IMR-90 (cell line): ENCODE results near the gene RALGAPB. TPM values are rescaled to one million over a fixed set of nuclear protein-coding genes. Genes with fewer than 3 reads are reported as not detected.

Experiments used
- ATAC-seq: fragments of 200-7000 bp; cut with Tn5 transposase; 2 replicates; pipeline ENCODE4 v1.9.1; 2020; ENCODE audit warnings: low read depth, mild to moderate bottlenecking, moderate library complexity
- BruUV-seq: library from RNA; stranded (reverse); fragments of 400-500 nt; replicated peaks from 2 replicates; lab custom pipeline; 2021; lab: Mats Ljungman, UMichigan
- CTCF ChIA-PET: fragments of 300-600 bp; formaldehyde crosslinking; extraction: SDS; loops from one replicate; lab custom pipeline; 2021; ENCODE audit warnings: antibody characterized with exemption; lab: Yijun Ruan, JAX
- POLR2A ChIA-PET: fragments of 300-600 bp; sonication (Branson Sonifier 250); formaldehyde crosslinking; loops from one replicate; lab custom pipeline; 2022; ENCODE audit warnings: antibody characterized with exemption; ENCODE audit not compliant: unreplicated experiment; lab: Charles Lee
- DNase-seq: peaks from one replicate; pipeline ENCODE4 v3.0.0; 2013
- H2AFZ ChIP-seq: replicated peaks from 2 replicates; pipeline ENCODE3; 2013; ENCODE audit warnings: low read length, mild to moderate bottlenecking; ENCODE audit not compliant: poor library complexity
- H2AK5ac ChIP-seq: 2 replicates; pipeline ENCODE4 v1.6.1; 2013; ENCODE audit warnings: low read depth, low read length, inconsistent platforms
- H2AK9ac ChIP-seq: replicated peaks from 2 replicates; pipeline ENCODE3; 2013; ENCODE audit warnings: mild to moderate bottlenecking, low read depth, low read length, moderate library complexity; ENCODE audit not compliant: poor library complexity
- H2BK120ac ChIP-seq: 2 replicates; pipeline ENCODE4 v1.6.1; 2013; ENCODE audit warnings: low read depth, low read length, inconsistent platforms
- H2BK15ac ChIP-seq: 3 replicates; pipeline ENCODE4 v1.6.1; 2013; ENCODE audit warnings: low read depth, low read length, inconsistent platforms
- H2BK20ac ChIP-seq: 2 replicates; pipeline ENCODE4 v1.6.1; 2013; ENCODE audit warnings: low read depth, mild to moderate bottlenecking, inconsistent platforms, low read length, moderate library complexity
- H2BK5ac ChIP-seq: 2 replicates; pipeline ENCODE4 v1.6.1; 2013; ENCODE audit warnings: mild to moderate bottlenecking, low read depth, low read length, inconsistent platforms; ENCODE audit not compliant: poor library complexity, severe bottlenecking
- H3K14ac ChIP-seq: replicated peaks from 2 replicates; pipeline ENCODE4 v1.6.1; 2013; ENCODE audit warnings: low read depth, low read length, inconsistent platforms
- H3K18ac ChIP-seq: 2 replicates; pipeline ENCODE4 v1.6.1; 2013; ENCODE audit warnings: low read depth, low read length, control low read depth
- H3K23ac ChIP-seq: 2 replicates; pipeline ENCODE4 v1.6.1; 2013; ENCODE audit warnings: low read depth, low read length, inconsistent platforms
- H3K27ac ChIP-seq: 2 replicates; pipeline ENCODE4 v1.5.1; 2013; ENCODE audit warnings: mild to moderate bottlenecking, control low read depth, low read length; ENCODE audit not compliant: insufficient read depth
- H3K27me3 ChIP-seq: 2 replicates; pipeline ENCODE4 v1.6.1; 2013; ENCODE audit warnings: low read length; ENCODE audit not compliant: control insufficient read depth, insufficient read depth
- H3K36me3 ChIP-seq: 2 replicates; pipeline ENCODE4 v1.6.1; 2013; ENCODE audit warnings: low read length, mixed read lengths; ENCODE audit not compliant: control insufficient read depth, insufficient read depth
- H3K4ac ChIP-seq: 2 replicates; pipeline ENCODE4 v1.6.1; 2013; ENCODE audit warnings: low read depth, low read length, inconsistent platforms
- H3K4me1 ChIP-seq: 2 replicates; pipeline ENCODE4 v1.6.1; 2013; ENCODE audit warnings: low read length, mixed read lengths; ENCODE audit not compliant: control insufficient read depth, insufficient read depth
- H3K4me2 ChIP-seq: 2 replicates; pipeline ENCODE4 v1.6.1; 2013; ENCODE audit warnings: low read depth, mild to moderate bottlenecking, control low read depth, low read length, moderate library complexity
- H3K4me3 ChIP-seq: 2 replicates; pipeline ENCODE4 v1.5.1; 2013; ENCODE audit warnings: low read depth, mild to moderate bottlenecking, control low read depth, low read length, moderate library complexity; ENCODE audit not compliant: insufficient read depth
- H3K56ac ChIP-seq: 2 replicates; pipeline ENCODE4 v1.6.1; 2013; ENCODE audit warnings: low read length, inconsistent platforms; ENCODE audit not compliant: insufficient read depth; ENCODE audit errors: extremely low read depth
- H3K79me1 ChIP-seq, 2 experiments: 2 replicates each; pipeline ENCODE4 v1.6.1; 2013; ENCODE audit warnings: low read length in 2 of 2, inconsistent platforms in 1 of 2, low read depth in 1 of 2
- H3K9ac ChIP-seq: 2 replicates; pipeline ENCODE4 v1.6.1; 2013; ENCODE audit warnings: low read depth, low read length, control low read depth
- H3K9me1 ChIP-seq: 2 replicates; pipeline ENCODE4 v1.6.1; 2013; ENCODE audit warnings: low read length, inconsistent platforms; ENCODE audit not compliant: insufficient read depth
- H3K9me3 ChIP-seq: 2 replicates; pipeline ENCODE4 v1.6.1; 2013; ENCODE audit warnings: low read length; ENCODE audit not compliant: control insufficient read depth, insufficient read depth
- H4K20me1 ChIP-seq: 2 replicates; pipeline ENCODE4 v1.6.1; 2013; ENCODE audit warnings: low read length, inconsistent platforms; ENCODE audit not compliant: insufficient read depth
- H4K5ac ChIP-seq: 2 replicates; pipeline ENCODE4 v1.6.1; 2013; ENCODE audit warnings: mild to moderate bottlenecking, low read depth, low read length, control low read depth
- H4K8ac ChIP-seq, 2 experiments: 2 replicates each; pipeline ENCODE4 v1.6.1; 2013; ENCODE audit warnings: low read depth in 2 of 2, low read length in 2 of 2, control low read depth in 1 of 2, inconsistent platforms in 1 of 2
- H4K91ac ChIP-seq: 2 replicates; pipeline ENCODE4 v1.6.1; 2013; ENCODE audit warnings: low read depth, low read length, inconsistent platforms; ENCODE audit not compliant: insufficient read depth
- BHLHE40 ChIP-seq: fragments of 150-350 bp; IDR thresholded peaks from 2 replicates; pipeline ENCODE4 v1.6.1; 2016; ENCODE audit warnings: mild to moderate bottlenecking, low read depth, low read length
- CEBPB ChIP-seq: IDR thresholded peaks from 2 replicates; pipeline ENCODE4 v1.6.1; 2012; ENCODE audit warnings: low read depth, low read length, improper control_type of control experiment
- CHD1 ChIP-seq: IDR thresholded peaks from 2 replicates; pipeline ENCODE4 v1.6.1; 2012; ENCODE audit warnings: low read depth, low read length, improper control_type of control experiment
- FOS ChIP-seq: fragments of 150-350 bp; IDR thresholded peaks from 2 replicates; pipeline ENCODE4 v1.6.1; 2016; ENCODE audit warnings: low read depth, low read length
- MAZ ChIP-seq: IDR thresholded peaks from 2 replicates; pipeline ENCODE4 v1.6.1; 2012; ENCODE audit warnings: low read depth, mild to moderate bottlenecking, low read length, improper control_type of control experiment, moderate library complexity, borderline replicate concordance
- RCOR1 ChIP-seq: IDR thresholded peaks from 2 replicates; pipeline ENCODE4 v1.6.1; 2012; ENCODE audit warnings: mild to moderate bottlenecking, low read length, improper control_type of control experiment; ENCODE audit not compliant: insufficient replicate concordance
- RFX5 ChIP-seq: IDR thresholded peaks from 2 replicates; pipeline ENCODE4 v1.8.0; 2012; ENCODE audit warnings: low read depth, mild to moderate bottlenecking, low read length, moderate library complexity
- SMC3 ChIP-seq: fragments of 150-350 bp; IDR thresholded peaks from 2 replicates; pipeline ENCODE4 v1.6.1; 2016; ENCODE audit warnings: low read depth, mild to moderate bottlenecking, antibody characterized with exemption, low read length, moderate library complexity
- WGBS, 2 experiments: methylation state at CpG; one replicate each; pipeline versions ENCODE4 v1.1.5 to v1.1.7; 2013; ENCODE audit warnings: missing lambda C conversion rate in 2 of 2; ENCODE audit not compliant: insufficient read length in 1 of 2; ENCODE audit errors: extremely low coverage in 2 of 2; 5-methylcytosine and 5-hydroxymethylcytosine counted together
- dilution Hi-C: fragments of 300-500 bp; cut with HindIII; formaldehyde crosslinking; loops from one replicate; pipeline ENCODE4 v1.14.3; 2018; ENCODE audit warnings: low sequenced_read_pairs; ENCODE audit not compliant: unreplicated experiment
- in situ Hi-C: fragments of 300-500 bp; cut with MboI; formaldehyde crosslinking; loops from 3 replicates; pipeline ENCODE4 v1.14.3; 2019; ENCODE audit warnings: low sequenced_read_pairs, inconsistent platforms, mixed read lengths
- intact Hi-C: fragments of 100-400 bp; cut with micrococcal nuclease; formaldehyde crosslinking; loops from 2 replicates; pipeline ENCODE4 v1.10.0; 2022
- polyA plus RNA-seq, 3 experiments: library from polyadenylated mRNA; depleted of rRNA; stranded (reverse); fragments of >200 nt; gene quantifications; 2 replicates each; pipeline ENCODE4 v1.2.3, GENCODE V29; 2012; ENCODE audit warnings: low replicate concordance in 1 of 3
- total RNA-seq: library from RNA; depleted of rRNA; stranded (reverse); fragments of >200 nt; gene quantifications from 2 replicates; pipeline ENCODE4 v1.2.3, GENCODE V29; 2012
- TF ChIP-seq, protein P1 (sequence below): fragments of 150-350 bp; IDR thresholded peaks from 2 replicates; pipeline ENCODE4 v1.6.1; 2016; ENCODE audit warnings: low read depth, mild to moderate bottlenecking, low read length, moderate library complexity, borderline replicate concordance

Gene RALGAPB
- total and polyA plus RNA-seq, 2 of the 4 experiments (the other 2 are of a cell fraction): 12.7 to 30.3 TPM

DNA sequence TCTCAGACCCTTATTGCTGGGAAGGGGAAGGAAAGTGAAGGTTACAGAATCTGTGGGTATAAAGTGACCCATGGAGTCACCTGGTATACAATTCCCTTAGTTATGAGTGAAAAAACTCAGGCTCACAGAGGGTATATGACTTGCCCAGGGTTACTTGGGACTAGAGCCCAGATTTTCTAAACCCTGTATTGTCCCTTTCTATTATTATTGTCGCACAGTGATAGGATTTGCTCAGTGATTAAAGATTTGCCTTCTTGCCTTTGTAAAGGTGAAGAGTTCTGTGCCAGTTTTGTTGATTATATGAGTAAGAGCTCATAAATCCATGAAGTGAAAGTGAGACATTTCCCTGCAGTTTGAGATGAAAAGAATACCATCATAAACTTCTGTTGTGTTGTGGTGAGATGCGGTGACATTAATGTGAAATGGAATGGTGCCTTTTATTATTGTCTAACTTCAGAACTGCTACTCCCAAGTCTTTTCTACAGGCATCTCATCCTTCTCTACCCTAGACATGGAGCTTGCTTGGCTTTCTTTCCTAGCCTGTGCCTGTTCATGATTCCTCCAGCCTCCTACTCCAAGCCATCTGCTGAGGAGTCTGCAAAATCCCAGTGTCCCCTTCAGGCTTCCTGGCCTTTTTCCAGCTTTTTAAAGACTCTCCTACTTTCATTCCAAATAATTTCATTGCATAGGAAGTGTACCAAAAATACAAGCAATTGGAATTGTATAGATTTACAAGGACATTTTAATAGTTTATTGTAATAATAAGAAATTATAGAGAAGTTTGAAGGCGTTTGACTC, 74.8 kb downstream of the RALGAPB start (continued):
- TF ChIP-seq, protein P1, sequence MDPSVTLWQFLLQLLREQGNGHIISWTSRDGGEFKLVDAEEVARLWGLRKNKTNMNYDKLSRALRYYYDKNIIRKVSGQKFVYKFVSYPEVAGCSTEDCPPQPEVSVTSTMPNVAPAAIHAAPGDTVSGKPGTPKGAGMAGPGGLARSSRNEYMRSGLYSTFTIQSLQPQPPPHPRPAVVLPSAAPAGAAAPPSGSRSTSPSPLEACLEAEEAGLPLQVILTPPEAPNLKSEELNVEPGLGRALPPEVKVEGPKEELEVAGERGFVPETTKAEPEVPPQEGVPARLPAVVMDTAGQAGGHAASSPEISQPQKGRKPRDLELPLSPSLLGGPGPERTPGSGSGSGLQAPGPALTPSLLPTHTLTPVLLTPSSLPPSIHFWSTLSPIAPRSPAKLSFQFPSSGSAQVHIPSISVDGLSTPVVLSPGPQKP: no peak

DNA sequence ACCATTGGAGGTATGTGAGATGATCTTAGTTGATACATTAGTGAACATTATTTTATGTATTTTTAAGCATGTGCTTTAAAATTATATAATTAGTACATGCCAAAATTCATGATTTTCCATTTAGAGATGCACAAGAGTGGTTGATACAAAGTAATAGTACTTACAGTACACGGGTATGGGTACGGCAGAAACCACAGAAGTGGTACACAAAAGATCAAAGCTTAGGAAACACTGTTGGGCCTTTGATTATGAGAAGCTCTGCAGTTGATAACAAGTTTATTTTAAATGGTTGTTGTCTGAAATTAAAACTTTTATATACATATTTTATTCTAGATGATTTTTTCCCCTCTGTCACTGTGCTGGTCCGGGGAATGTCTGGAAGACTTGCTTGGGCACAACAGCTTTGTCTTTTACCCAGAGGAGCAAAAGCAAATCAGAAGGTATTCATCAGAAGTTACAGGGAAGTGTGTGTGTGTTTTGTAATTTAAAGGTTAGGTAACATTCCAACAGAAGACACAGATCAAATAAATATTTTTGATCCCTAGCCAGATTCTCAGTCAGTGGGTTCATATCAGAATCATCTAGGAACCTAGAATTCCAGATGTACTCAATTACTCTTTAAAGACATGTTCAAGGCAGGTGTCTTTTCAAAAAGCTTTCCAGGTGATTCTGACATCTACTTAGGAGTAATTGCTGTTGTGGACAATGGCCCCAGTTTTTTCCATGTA, 75.9 kb downstream of the RALGAPB start:
- POLR2A ChIA-PET: no interaction called here
- Histone ChIP-seq H3K9me1 (no peaks in the 10 kb centered on the region; the same call in 1 of the 2 replicates), H3K23ac (no peak overlapping the region), H2BK20ac (no peak overlapping the region), H2BK120ac (no peak overlapping the region), H3K9ac (no peak overlapping the region), H3K4me2 (no peak overlapping the region), H2BK5ac (no peak overlapping the region), H3K4me3 (no peak overlapping the region), H3K27ac (no peak overlapping the region), H3K9me3 (no peaks in the 10 kb centered on the region), H3K14ac (no peak overlapping the region), H2AK5ac (no peak overlapping the region), H4K5ac (no peak overlapping the region), H2BK15ac (no peak overlapping the region), H3K56ac (no peak overlapping the region), H3K18ac (no peak overlapping the region), H4K91ac (no peak overlapping the region), H4K20me1 (no peaks in the 10 kb centered on the region), H3K27me3 (no peaks in the 10 kb centered on the region), H3K79me1 (peaks cover 0 to 1% of the 10 kb centered on the region in 2 experiments; a peak in 3 of 4 replicates), H3K4ac (no peak overlapping the region), H3K4me1 (no peaks in the 10 kb centered on the region), H4K8ac (no peak overlapping the region), H2AFZ (no peak overlapping the region), H3K36me3 (peaks cover 45% of the 10 kb centered on the region), H2AK9ac (no peak overlapping the region)
- intact Hi-C loops: no loop called here
- no TSS peak for BruUV-seq
- whole genome bisulfite sequencing, 2 experiments: no CpG with 5 or more reads among the region's 3 CpGs
- in situ Hi-C loops: no loop called here
- dilution Hi-C loops: no loop called here
- CTCF ChIA-PET: interaction anchor here (1.3 kb wide), 1 partner anchor 21 kb away, joined by 3 read pairs; no protein-coding TSS in a partner anchor
- ATAC-seq (no peak), DNase-seq (no peak)
- TF ChIP-seq, protein P1: no peak
- TF ChIP-seq MAZ (no peak), FOS (no peak), CHD1 (no peak), SMC3 (no peak), BHLHE40 (no peak), RCOR1 (no peak), CEBPB (no peak), RFX5 (no peak)
